Endothelial cell of hepatic sinusoid (primary cell): ENCODE data around the gene DRAXIN.

ENCODE experiments used
- in situ Hi-C: cut with HindIII; loops from 2 replicates; pipeline ENCODE4 v1.10.0; 2017; ENCODE audit warnings: low sequenced_read_pairs

The DRAXIN gene

DNA sequence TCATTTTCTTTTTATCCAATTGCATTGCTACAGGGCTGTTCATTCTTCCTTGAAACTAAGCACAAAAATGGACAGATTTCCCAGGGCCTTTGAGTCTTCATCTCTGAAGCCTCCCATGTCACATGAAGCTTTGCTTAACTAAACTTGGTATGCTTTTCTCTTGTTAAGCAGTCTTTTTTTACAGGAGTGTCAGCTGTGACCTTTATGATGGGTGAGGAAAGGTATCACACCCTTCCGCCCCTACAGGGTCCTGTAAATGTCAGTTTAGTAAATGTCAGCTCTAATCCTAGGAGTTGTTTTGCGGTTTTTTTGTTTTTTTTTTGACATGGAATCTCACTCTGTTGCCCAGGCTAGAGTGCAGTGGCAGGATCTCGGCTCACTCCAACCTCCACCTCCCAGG is 41.8 kb downstream of the DRAXIN start:
- in situ Hi-C loops = no loop called here

DNA sequence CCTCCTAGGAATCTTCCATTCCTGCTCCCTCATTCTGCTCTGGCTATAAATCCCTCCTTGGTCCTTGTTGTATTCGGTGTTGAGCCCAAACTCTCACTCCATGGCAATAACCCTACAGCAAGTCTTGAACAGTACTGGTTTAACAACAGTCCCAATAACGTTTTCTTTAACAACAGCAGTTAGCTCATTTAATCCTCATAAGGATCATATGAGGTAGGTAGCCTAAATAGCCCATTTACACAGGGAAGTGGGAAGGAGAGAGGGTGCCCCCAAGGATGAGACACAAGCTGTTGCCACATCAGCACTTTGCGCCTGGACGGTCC is 44.0 kb downstream of the DRAXIN start:
- in situ Hi-C loops = no loop called here

DNA sequence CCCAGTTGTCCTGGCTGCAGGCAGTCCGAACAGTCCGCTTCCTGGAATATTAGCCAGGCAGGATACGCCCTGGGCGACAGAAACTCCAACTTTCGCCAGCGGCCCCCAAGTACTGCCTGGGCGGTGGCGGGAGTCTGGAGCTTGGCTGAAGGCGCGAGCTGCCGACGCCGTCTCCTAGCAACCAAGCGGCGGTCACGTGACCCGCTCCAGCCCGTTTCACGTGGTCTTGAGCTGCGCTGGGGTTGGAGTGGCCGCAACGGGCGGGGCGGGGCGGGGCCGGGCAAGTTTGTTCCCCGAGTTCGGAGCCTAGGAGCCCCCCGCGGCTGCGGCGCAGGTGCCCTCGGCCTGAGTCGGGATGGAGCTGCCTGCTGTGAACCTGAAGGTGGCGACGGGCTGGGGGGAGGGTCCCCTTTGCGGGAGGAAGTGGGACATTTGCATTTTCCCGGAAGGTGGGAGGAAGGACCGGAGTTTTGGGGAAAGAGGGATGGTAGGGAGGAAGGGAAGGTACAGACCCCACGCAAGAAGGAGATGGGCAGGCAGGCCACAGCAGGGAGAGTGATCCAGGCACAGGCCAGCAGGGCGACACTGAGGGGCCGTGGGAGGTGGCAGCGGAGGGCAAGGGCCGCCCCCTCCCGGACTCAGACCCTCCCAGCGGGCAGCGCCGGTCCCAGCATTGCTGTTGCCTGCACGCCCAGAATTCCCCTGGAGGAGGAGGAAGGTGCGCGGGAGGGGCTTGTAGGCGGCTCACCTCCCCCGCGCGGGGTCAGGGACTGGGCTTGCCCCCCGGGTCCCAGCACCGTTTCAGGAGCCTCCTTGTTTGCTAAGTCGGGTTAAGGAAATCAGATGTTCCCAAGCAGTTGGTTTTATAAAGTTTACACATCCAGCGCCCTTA is 44.6 kb downstream of the DRAXIN start, which contains the start of gene AGTRAP:
Gene AGTRAP, plus strand, starts transcription at position 283 of the 892 bp plus-strand sequence. Its CDS starts 73 bp downstream, at position 356.
- in situ Hi-C loops = no loop called here

DNA sequence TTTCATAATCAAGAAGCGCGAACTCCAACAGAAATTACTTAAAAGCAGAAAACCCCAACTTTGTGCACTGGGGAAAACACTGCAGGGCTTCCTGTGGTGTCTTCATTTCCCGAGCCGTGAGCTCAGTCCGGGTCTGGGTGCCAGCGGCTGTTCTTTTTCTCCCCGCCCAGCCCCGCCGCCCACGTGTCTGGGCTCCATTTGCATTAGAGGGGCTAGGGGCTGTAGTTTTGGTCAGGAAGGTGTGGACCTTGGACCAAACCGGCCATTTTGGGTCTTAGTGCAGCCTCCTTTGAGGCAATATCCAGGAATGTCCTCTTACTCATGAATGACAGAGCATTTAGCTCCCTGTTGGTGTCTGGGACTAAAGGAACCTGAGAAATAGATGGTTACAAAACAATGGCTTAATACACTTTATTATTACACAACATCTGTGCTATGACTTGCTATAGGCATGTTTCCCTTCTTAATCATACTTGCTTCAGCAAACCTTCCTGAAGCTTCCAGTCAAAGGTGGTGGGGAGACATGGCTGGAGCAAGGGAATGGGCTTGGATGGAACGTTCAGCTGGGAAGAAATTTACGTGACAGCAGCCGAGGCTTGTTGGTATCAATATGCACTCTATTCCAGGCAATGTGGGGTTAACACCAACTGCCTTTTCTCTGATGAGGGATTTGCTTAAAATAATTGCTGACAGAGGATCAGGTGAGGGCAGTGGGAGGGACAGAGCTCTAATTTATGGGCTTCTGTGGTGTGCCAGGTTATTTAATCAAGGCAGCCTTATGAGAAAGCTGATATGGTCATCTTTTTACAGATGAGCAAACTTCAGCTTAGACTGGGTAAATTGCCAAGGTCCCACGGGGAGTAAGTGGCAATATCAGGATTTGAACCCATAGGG is 45.5 kb downstream of the DRAXIN start:
- in situ Hi-C loops = no loop called here

DNA sequence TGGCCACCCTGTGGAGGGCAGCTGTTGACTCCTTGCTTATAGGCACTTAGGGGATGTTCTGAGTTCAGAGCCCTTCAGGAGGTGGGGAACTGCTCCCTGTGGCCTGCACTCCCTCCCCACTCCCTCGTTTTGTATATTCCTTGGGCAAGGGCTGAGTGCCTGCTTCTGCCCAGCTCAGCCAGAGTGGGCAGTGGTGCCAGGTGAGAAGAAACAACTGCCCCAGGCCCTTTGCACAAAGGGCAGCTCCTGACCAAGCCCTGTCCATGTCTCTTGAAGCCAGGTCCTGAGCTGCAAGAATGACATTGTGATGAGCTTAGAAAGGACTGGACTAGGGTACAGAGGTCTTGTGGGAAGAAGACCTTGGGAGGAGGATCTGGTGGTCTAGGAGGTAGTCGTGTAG is 46.6 kb downstream of the DRAXIN start:
- in situ Hi-C loops = no loop called here

DNA sequence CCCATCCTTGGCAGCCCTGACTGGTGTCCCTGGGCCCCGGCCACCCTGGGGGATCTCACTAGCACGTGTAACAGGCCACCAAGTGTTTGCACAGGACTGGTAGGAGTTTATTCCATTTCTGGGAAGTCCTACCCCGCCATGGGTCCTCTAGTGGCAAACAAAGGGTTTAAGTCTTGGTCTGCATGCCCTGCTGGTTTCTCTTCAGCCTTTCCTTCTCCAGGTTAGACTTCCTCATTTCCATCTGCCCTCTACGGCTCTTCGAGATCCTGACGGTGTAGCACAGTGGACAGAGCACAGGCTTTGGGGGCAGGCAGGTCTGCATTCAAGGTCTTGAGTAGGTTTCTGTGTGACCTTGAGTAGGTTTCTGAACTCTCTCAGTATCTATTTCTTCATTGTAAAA is 47.3 kb downstream of the DRAXIN start:
- in situ Hi-C loops = no loop called here

DNA sequence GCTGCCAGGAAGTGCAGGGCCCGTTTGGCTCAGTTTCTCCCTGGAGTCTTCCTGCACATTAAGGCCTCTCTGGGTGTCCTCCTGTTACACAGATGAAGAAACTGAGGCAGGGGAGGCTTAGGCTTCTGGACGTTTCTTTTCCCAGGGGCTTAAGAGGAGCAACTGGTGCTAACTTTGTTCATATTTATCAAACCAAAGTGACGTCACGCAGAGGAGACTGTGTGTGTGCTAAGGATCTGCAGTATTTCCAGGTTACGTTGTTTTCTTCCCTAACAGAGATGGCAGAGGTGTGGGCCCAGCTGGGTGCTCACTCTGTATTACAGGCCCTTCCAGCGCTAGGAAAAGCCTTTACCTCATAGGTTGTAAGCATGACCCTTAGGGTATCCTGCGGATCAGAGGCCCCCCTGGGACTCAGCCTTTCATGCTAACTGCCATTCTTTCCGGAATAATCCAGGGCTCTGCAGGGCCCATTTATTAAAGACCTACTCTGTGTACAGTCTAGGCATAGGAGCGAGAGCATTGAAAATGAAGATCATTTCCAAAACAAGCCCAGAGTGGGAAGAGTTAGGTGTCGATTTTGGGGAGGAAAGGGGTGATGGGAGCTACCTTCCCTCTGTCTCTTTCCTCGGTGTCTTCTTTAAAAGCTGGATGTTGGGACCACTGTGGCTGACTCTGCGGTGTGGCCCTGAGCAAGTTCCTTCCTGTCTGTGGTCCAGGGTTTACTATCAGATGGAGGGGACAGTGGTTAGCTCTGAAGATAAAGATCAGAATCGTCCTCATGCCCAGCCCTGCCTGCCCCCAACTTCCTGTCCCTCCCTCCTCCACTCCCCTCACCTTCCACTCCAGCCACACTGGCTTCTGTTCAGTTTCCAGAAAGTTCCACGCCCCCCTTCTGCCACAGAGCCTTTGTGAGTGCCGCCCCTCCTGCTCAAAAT is 49.0 kb downstream of the DRAXIN start:
- in situ Hi-C loops = no loop called here

DNA sequence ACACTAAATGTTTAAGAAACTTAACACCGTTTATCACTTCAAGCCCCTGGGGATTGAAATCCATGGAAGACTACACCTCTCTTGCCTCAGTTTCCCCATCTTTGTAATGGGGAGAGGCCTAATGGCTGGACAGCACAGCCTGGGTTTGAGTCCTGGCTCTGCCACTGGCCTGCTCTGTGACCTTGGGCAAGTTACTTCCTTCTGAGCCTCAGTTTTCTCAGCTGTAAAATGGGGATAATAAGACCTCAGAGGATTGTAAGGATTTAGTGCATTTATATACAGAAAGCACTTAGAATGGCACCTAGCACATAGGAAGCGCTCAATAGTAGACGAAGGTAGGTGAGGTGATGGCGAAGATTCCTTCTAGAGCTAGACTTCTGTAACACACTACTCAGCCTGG is 50.0 kb downstream of the DRAXIN start:
- in situ Hi-C loops = no loop called here

DNA sequence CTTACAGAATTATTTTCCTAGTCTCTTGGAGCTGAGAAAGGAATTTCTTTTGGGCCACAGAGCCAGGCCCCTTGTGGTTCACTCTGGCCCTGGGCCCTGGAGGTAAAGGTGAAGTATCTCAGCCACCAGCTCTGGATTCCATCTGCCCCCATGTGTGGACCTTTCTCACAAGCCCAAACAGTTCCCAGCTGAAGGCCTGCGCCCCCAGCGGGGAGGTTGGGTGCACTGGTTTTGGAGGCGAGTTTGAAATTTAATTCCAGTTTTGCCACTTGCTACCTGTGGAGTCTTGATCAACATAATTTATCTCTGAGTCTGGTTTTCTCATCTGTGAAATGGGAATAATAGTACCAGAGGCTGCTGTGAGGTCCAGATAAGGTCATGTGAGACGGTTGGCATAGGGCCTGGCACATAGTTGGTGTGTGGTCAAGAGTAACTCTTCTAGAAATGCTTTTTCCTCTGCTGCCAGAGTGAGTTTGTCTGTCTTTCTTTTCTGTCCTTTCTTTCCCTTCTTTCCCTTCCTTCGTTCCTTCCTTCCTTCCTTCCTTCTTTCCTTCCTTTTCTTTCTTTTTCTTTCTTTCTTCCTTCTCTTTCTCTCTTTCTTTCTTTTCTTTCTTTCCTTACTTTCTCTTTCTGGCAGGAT is 50.5 kb downstream of the DRAXIN start:
- in situ Hi-C loops = no loop called here

DNA sequence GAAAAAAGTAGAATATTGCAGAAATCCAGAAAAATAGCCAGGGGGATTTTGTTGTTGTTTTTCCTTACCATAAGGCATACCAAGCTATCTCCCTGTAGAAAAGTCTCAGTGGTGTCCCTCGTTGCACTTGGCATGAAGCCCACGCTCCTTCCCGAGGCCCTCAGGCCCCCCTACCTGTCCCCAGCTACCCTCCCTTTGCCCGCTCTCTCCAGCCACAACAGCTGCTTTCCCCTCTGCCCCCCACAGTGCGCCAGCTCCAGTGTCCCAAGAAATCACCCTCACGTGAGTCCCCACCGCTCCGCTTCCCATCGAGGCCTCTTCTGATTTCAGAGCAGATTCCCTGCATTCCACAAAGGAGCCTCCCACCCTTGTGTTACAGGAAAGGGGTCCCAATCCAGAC is 52.8 kb downstream of the DRAXIN start:
- in situ Hi-C loops = no loop called here

DNA sequence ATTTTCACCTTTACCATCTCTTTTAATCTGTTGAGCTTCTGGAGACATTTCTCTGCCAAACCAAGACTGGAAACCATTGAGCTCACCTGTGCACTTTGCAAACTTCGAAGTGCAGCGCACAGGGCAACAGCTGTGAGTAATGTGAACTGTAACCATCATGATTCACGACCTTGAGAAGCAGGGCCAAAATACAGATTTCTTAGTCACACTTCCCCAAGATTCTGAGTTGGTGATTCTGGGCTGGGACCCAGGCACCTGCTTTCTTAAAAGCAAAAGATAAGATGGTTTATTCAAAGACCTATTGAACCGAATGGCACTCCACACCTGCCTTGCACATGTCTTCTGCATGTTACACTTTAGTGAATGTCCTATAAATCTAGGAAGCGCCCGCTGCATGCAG is 54.6 kb downstream of the DRAXIN start:
- in situ Hi-C loops = no loop called here

DNA sequence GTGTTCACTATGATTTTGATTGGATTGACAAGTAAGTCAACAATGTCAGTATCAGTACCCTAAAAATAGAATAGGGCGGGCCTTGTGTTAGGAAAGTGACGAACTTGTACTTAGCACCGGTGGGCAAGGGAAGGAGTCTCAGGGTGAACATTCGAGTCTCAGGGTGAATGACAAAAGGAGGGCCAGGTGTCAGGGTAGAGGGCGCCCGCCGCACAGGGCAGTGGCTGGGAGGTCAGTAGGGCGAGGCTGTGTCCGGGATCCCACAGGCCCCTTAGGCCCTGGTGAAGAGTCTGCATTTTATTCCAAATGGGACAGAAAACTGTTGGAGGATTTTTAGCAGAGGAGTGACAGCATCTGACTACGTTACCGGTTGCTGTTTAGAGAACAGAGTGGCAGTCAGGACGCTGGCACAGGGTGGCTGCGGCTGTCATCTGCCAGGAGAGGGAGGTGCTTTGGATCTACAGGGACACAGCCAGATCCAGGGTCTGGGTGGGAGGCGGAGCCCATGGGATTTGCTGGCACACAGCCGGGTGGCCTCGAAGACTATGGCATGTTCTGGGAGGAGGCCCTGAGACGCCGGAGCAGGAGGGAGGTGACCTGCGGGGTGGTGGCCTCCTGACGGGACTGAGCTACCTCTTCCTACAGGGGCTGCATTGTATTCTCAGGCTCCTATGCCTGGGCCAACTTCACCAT is 55.4 kb downstream of the DRAXIN start:
- in situ Hi-C loops = no loop called here

DNA sequence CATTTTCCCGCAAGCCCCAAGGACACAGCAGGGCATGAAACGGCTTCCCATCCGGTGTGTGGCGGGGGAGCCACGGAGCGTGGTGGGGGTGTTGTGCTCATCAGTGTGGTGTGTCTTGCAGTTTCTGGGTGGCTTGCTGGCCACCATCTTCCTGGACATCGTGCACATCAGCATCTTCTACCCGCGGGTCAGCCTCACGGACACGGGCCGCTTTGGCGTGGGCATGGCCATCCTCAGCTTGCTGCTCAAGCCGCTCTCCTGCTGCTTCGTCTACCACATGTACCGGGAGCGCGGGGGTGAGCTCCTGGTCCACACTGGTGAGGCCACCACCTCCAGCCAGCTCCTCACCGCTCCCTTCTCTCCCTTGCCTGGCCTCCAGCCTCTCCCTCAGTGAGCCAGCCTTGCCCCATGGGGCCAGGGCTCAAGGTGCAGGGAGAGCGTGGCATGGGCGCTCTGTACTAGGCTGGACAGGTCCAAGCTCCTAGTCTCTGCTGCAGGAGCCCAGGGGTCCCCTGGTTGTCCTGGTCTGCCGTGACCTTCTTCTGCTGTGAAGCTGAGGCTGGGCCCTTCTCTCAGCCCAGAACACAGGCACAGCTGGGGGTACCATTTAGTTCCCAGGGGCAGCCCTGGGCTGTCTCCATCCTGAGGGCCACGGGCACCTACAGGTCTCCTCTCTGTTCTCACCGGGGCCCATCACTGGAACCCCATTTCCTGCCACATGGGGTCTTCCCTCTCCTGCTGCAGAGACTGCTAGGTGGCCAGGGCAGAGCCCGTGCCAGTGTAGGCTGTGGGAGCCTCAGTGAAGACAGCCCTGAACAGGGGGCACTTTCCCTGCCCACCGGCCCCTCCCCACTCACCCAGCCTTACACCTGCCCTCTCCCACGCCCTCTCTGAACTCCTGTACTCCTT is 57.0 kb downstream of the DRAXIN start:
- in situ Hi-C loops = no loop called here

DNA sequence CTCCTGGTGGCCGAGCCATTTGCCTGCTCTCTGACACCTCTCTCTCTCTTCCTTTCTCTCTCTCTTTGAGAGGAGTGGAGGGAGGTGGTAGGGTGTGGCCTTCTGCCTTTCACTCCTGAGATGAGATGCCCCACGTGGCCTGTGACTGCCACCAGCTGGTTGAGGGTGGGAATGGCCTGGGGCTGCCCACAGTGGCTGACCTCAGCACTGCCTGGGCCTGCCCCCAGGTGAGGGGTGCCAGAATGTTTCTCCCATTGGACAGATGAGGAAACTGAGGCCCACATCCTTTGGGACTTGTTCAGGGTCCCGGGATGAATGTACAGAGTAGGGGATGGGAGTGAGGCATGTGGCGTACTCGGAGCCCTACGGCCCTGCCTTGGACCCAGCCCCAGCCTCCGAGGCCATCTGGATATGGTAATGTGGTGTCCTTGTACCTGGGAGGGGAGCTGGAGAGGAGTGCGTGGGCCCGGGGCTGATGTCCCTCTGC is 57.7 kb downstream of the DRAXIN start:
- in situ Hi-C loops = no loop called here

DNA sequence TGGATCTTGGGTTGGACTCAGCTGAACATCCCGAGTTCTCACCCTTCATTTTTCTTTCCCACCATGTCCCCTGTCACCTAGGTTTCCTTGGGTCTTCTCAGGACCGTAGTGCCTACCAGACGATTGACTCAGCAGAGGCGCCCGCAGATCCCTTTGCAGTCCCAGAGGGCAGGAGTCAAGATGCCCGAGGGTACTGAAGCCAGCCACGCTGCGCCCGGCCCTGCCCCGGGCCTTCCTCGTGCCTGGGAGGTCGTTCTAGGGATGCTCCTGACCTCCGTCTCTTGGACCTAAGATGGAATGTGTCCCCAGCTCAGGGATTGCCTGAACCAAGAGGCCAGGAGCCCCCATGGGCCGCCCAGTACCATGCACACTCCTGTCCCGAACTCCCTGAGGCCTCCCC is 58.5 kb downstream of the DRAXIN start:
- in situ Hi-C loops = no loop called here

DNA sequence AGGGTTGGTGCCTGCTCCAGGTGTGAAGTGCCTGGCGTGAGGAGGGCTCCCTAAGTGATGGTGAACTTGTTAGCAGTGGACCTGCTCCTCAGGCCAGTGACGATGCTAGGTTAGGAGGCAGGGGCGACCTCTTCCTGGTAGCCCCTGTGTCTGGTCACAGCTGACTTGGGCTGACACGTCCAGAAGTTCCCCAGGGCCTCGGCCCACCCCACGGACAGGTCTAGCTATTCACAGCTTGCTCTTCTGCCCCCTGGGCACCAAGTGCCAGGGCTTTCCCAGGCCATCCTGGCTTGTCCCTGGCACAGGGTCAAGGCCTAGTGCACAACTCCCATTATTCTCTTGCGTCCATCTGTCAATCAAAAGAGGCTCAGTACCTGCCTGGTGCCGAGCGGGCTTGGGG is 59.6 kb downstream of the DRAXIN start:
- in situ Hi-C loops = no loop called here

DNA sequence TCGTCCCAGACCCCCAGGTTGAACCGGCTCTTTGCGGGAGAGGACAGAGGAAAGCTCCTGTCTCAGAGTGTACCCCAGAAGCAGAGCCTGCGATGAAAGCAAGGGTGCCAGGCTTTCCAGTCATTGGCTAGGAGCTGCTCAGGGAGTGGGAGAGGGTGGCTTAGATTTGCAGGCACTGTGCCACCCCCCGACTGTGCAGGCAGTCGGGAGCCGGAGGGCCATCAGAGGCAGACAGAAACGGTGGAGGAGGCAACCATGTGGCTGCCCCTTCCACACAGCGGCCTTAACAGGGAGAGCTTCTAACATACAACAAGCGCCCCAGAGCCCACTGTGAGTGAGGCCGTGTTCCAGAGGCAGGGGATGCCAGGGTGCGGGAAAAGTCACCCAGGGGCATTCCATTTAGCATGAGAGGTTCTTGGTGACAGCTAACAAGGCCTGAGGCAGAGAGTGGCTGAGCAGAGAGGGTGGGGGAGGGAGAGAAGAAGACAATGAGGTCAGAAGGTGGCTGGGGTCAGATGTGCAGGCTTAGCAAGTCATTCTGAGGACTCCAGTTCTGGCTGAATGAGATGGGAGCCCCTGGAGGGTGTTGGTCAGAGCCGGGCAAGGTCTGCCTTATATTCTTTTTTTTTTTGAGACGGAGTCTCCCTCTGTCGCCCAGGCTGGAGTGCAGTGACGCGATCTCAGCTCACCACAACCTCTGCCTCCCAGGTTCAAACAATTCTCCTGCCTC is 61.0 kb downstream of the DRAXIN start:
- in situ Hi-C loops = no loop called here
